OCI-LY1 (cell line): ENCODE measurements around the gene NCAM1.

ENCODE experiments used
- CTCF ChIP-seq: fragments of 200-600 bp; sonication (generic), shearing (Covaris generic); IDR thresholded peaks from 2 replicates; pipeline ENCODE4 v1.5.1; 2017; ENCODE audit warnings: mild to moderate bottlenecking, antibody characterized with exemption, low read length, moderate library complexity, mixed read lengths
- EZH2 ChIP-seq: fragments of 200-600 bp; sonication (generic), shearing (Covaris generic); IDR thresholded peaks from 2 replicates; pipeline ENCODE4 v1.8.0; 2017; ENCODE audit warnings: borderline replicate concordance, mixed run types, mild to moderate bottlenecking, antibody characterized with exemption, low read length, moderate library complexity, mixed read lengths

- TF ChIP-seq CTCF (no peak; the same call in 1 of the 2 replicates), EZH2 (no peak)
Observed at GRCh38 chr11:113162592-113162962, 201.4 kb downstream of the NCAM1 start.
